GM13977 (cell line): Measurements from ENCODE around the gene IL22RA2.

Source experiments
- DNase-seq: peaks from one replicate; pipeline ENCODE4 v3.0.0; 2012; ENCODE audit warnings: low spot score
- in situ Hi-C: fragments of 300-500 bp; cut with MboI; formaldehyde crosslinking; loops from one replicate; pipeline ENCODE4 v1.12.0; 2022; ENCODE audit warnings: low sequenced_read_pairs, low pct_unique_long_range_greater_than_20kb, mixed read lengths, inconsistent platforms; ENCODE audit not compliant: unreplicated experiment
- TF ChIP-seq, protein P1 (sequence below): IDR thresholded peaks from 2 replicates; pipeline ENCODE4 v1.5.1; 2012; ENCODE audit warnings: mild to moderate bottlenecking, control low read depth; ENCODE audit not compliant: insufficient read depth; ENCODE audit errors: extremely low read depth, missing control alignments

Gene IL22RA2

DNA sequence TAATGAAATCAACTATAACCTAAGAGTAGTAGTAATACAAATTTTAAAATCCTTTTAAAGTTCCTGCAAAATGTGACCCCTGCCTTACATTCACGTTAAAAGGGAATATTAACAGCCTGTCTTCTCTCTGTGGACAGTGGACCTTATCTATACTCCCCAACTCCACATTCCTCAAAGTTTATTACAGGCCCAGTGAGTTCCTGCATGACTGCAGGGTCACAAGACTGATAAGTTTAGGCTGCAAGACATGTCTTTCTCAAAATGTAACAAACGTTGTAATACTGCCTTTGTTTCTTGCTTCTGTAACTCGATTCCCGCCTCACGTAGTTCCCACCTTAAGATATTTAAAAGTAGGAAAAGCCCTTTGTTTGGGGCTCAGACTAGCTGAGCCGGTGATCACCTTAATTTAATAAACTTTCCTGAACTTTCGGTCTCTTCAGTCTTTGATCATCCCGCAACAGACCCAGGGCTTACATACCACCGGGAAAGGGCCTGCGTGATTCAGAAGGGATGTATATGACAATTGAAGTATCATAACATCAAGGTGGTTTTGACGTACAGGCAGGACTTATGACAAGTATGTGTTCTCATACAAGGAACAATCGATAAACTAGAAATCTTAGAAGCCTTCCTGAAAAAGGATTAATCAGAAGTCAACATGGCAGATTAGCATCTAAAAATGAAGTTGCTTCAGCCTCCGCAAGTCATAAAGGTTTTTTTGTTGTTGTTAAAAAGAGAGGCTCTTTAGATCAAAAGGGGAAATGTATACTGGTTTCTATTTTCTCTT, 3.0 kb downstream of the IL22RA2 start:
- in situ Hi-C loops = no loop called here
- no peak for DNase-seq
- TF ChIP-seq, protein P1, sequence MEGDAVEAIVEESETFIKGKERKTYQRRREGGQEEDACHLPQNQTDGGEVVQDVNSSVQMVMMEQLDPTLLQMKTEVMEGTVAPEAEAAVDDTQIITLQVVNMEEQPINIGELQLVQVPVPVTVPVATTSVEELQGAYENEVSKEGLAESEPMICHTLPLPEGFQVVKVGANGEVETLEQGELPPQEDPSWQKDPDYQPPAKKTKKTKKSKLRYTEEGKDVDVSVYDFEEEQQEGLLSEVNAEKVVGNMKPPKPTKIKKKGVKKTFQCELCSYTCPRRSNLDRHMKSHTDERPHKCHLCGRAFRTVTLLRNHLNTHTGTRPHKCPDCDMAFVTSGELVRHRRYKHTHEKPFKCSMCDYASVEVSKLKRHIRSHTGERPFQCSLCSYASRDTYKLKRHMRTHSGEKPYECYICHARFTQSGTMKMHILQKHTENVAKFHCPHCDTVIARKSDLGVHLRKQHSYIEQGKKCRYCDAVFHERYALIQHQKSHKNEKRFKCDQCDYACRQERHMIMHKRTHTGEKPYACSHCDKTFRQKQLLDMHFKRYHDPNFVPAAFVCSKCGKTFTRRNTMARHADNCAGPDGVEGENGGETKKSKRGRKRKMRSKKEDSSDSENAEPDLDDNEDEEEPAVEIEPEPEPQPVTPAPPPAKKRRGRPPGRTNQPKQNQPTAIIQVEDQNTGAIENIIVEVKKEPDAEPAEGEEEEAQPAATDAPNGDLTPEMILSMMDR = no peak

DNA sequence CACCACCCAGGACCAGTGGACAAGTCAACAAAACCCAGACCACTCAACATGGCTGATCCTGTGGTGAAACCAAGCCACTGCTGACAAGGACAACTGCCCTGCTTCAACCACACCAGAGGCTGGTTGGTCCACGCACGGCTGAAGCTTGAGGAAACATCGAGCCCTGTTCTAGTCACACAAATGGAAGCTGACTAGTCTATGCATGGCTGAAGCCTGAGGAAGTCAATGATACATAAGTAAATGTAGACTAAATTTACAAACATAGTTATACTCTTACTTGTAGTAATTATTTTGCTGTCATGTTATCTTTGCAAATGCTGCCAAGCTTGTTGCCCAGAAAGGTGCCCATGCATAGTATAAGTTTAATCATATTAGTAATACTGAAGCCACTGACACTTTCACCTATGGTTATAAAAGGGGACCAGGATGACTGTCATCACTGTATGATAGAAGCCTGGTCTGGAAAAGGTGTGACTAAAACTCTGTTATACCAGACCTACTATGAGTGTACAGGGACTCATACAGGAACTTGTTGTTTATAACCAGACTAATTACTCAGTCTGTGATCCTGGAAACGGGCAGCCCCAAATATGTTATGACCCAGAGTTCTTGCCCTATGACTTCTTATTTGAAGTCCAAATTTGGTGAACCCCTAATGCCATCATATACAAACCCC, 5.6 kb downstream of the IL22RA2 start:
- TF ChIP-seq, protein P1 = no peak
- in situ Hi-C loops = no loop called here
- DNase-seq = no peak

DNA sequence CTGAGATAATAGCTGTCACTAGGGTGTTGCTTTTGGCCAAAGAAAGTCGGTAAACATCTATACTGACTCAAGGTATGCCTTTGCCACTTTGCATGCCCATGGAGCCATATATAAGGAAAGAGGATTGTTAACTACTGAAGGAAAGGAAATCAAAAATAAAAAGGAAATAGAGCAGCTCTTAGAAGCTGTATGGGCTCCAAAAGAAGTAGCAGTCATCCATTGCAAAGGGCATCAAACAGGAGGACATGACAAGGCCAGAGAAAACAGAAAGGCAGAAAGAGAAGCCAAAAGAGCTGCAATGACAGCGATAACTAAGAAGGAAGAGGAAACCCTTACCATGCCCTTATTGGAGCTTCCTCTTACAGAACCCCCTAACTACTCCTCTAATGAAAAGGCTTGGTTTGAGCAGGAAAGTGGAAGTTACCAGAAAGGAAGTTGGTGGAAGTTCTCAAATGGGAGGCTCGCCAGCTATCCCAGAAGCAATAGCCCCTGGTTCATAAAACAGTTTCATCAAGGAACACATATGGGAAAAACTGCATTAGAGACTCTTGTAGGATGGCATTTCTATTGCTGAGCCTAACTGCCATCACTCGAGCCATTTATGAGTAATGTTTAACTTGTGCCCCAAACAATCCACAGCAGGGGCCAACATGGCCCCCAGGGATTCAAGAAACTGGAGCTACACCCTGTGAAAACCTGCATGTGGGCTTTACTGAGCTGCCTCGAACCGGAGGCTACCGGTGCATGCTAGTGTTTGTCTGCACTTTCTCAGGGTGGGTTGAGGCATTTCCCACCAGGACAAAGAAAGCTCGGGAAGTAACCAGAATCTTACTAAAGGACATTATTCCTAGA, 7.0 kb downstream of the IL22RA2 start:
- DNase-seq = no peak
- TF ChIP-seq, protein P1 = no peak
- in situ Hi-C loops = no loop called here

DNA sequence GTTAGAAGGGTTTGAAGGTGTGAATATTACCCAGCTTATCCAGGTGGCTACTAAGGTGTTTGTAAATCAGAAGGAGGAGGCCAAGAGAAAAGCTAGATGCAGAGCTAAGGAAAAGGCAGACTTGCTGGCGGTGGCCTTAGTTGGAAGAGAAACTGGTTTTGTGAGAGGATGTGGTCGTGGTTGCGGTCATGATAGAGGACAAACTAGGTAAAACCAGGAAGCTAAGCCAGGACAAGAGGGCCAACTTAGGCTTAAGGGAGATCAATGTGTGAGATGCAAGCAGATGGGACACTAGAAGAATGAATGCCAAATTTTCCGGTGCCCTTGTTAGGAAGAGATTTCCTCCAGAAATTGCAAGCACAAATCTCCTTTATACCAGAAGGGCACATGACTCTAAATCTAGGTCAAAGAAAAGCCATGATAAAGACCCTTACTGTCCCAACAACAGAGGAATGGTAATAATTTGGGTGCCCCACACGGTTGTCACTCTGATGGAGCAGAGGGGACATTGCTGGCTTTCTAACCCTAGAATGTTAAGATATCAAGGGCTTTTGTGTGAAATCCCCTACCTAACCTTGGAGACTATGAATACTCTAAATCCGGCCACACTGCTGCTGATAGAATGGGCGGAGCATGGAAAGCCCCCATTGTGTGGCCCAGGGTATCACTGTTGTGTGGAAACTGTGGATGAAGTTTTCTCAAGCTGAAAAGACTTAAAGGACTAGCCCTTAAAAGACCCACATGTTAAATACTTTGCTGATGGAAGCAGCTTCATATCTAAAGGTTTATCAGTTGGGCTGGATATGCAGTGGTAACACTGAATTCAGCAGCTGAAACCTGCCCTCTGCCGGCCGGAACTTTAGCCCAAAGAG, 7.8 kb downstream of the IL22RA2 start:
- TF ChIP-seq, protein P1 = peak; percentile 63
- in situ Hi-C loops = no loop called here
- peak; percentile 44 for DNase-seq

DNA sequence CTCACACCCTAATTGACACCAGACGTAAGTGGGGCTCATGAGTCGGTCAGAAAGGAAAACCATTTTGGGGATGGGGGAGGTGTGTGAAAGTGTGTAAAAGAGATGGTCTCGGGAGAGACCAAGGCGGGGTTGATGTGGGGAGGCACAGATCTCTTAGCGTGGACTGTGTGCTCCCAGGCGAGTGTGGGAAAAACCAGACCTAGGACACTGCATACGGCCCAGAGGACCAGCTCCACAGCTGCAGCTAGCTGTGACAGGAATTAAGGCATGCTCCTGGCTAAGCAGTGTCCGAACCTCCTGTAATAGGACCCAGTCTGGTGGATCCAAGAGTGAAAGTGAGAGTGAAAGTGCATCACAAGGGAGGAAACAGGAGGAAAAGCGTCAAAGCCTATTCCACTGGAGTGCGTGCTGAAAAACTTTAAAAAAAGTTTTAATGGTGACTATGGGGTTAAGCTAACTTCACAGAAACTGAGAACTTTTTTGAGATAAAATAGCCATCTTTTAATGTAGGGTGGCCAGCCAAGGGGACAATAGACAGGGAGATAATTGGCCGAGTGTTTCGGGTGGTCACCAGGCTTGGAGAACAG, 9.6 kb downstream of the IL22RA2 start:
- no peak for DNase-seq
- TF ChIP-seq, protein P1 = no peak
- in situ Hi-C loops = loop anchor here (5.0 kb wide), 1 partner anchor 62 kb away; no protein-coding TSS in a partner anchor
